Stimulated activated CD4-positive, alpha-beta T cell treated with anti-CD3 and anti-CD28 coated beads, Interleukin-4, amount 100 ng/mL, for 4 hours (primary cell): ENCODE measurements around the gene MYF6.

ENCODE experiments used
- DNase-seq, 2 experiments: peaks; one replicate each; pipeline ENCODE4 v3.0.0-alpha.2; 2020

MYF6 gene

DNA sequence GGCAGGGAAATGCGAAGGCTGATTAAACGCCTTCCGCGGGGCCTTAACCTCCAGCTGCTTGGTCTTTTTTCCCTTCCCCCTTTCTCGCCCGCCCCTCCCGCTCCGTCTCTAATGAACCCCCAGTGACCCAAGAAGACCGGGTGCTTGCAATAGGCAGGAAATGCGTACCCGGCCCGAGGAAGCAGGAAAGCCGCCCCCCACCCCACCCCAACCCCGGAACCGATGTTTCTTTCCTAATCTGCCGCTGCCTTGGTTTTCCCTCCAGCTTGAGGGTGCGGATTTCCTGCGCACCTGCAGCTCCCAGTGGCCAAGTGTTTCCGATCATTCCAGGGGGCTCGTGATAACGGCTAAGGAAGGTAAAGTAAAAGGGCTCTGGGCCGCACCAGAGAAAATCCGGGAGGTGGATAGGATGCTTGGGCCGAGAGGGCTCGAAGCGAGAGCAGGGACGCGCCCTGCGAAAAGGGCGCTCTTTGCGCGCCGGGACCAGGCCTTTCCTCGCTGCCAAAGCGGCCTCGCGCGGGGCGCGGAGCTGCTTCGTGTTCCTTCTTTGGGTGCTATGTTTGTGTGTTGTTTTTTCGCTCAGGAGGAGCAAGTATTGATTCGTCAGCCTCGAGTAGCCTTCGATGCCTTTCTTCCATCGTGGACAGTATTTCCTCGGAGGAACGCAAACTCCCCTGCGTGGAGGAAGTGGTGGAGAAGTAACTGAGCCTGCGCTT lies 983 bp downstream of the MYF6 start:
- DNase-seq: no peak

DNA sequence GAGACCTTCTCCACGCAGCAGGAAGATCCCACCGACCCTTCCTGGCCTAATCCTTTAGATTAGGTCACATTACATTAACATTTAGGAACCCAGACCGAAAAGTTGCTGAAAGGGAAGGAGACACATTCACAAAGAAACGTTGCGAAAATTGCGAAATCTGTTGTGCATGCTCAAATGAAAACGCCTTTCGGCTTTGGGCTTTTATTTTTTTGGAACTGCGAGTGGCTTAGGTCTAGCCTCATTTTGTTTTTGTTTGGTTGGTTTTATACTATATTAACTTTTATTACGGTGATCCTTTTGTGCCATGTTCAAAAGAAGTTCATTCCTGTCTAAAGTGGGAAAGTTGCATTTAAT lies 1.5 kb downstream of the MYF6 start:
- no peak for DNase-seq

DNA sequence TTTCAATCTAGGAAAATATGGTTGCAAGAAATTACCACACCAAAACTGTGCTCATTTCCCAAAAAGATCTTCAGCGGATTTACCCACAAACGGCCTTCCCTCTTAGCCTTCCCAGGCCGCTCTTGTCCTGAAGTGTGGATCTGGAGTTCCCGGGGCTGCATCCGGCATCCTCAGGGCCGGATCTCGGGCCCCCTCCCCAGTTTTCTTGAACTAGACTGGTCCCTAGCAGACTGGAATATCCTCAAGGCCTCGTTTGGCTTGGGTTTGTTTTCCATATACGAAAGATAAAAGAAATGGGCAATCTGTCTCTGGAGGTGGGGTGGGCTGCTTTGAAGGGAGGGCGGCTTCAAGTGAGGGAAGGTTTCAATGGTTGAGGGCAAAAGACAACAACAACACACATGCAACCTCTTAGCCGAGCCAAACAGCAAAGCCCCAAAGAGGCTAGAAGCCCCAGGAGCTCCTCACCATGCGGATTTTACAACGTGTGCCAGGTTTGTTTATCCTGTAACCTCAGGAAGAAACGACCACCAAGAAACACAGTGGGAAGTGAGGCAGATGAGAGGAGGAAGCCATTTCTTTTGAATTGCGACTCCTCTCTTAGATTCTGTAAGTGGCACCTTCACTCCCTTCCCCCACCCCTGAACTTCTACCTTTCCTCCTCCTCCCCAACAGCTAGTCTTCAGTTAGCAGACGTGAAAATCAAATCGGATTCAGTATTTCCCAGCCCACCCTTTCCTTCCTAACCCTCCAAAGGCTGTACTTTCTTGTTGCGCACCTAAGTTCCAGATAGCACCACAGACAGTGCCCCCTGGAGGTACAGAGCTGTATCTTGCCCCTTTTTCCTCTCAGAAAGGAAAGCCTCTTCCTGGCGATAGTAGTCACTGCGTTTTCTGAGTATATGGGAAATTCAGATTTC lies 2.6 kb downstream of the MYF6 start:
- DNase-seq: no peak

DNA sequence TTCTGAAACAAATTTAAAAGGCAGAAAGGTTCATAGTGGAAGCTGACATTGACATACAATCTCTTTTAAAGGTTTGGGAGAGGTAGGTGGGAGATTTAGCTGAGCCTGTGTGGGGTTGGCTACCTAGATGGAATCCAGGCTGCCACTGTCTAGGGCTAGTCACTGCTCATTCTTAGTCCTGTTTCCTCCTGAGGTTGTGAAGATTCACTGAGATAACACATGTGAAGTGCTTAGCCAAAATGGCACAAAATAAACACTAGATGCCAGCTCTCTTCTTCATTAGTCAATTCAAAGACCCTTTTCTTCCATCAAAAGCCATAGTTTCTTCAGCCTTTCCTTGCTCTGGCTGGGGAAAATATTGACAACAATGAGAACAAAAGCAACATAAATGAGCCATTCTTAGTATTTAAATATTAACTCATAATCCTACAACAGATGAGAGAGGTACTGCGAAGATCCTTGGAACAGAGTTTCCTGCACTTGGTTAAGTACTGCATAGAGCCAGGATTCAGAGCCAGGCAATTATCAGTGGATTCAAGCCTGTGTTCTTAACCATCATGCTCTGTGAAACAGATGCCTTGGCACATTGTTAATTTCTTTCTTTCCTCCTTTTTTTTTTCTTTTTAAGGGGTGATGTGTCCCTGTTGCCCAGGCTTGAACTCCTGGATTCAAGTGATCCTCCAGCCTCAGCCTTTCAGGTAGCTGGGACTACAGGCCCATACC lies 3.5 kb downstream of the MYF6 start:
- no peak for DNase-seq

DNA sequence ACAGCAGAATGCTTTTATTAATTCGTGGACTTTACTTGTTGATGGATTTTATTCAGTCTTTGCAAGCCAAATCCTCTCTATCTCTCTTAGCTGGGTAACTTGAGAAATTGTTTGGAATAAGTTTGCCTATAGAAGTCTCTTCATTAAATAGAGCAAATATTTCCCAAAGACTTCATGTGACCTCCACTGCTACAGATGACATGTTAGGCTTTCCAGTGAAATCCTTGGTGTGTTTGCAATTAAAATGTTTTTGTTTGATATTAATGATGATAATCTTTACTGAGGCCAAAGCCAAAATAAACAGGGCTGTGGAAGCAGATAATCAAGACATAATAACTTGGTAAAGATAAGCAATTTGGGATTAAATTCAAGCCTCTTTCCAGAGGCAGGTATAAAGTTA lies 4.4 kb downstream of the MYF6 start:
- DNase-seq: no peak

DNA sequence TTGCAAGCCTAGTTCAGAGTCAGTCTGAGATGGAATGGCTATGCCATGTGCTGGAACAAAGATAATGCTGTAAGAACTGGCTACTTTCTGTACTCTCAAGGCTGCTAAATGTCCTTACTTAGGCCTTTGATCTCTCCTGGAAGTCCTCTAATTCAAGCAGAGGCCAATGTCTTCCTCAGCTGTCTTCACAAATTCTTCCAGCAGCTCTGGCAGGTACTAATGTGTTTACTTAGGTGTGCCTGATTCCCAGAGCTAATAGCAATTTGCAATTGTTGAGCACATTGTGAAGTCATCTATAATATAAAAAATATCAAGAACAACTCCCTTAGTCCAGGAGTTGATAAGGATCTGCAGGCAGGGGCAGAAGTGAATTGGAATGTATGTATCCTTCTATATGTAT lies 5.4 kb downstream of the MYF6 start:
- DNase-seq: no peak

DNA sequence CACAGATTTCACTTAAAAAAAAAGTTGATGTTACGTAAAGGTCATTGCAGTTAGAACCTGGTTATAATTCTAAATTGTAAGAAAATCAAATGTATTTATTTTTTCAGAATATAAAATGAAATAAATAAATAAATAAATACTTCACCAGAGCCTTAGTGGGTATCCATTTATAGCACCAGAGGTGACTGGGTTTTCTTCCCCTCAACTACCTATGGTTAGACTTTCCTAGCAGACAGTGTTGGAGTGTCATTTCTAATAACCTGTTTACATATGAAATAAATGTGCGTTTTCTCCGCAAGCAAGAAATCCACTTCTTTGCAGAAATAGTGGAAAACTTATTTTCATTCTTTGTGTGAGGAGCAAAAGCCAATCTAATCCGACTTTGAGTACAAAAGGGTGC lies 6.0 kb downstream of the MYF6 start:
- no peak for DNase-seq

DNA sequence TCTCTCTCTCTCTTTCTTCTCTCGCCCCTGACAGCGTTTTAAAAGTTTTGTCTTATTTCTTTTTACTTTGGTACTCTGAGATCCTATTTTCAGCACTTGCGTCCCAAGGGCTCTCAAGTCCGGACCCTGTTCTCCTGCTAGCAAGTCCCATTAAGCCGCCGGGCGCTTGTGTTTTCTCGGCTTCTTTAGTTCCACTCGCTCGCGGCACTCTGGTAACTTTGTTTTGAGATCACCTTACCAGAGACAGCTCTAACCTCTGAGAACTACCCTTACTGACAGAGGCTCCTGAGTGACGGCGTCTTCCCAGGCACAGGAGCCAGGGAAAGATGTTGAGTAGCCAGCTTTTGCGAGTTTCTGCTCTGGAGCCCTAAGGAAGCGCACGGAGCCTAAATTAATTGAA lies 6.6 kb downstream of the MYF6 start:
- no peak for DNase-seq

DNA sequence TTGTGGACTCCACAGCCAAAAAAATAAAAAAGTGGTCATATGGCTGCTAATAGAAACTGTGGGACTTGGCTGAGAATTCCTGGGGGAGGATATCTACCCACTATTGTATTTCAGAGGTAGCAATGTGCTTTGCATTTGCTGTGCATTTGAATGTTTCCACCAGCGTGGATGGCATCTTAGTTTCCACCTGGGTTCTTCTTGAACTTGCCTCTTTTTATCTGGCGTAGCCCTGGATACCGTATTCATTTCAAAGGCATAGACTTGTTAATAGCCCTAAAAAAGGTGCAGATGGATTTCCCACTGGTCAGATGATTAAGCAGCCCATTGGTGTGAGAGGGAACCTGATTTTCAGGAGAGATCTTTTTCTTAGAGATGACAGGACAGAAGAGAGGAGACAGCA lies 7.4 kb downstream of the MYF6 start:
- no peak for DNase-seq

DNA sequence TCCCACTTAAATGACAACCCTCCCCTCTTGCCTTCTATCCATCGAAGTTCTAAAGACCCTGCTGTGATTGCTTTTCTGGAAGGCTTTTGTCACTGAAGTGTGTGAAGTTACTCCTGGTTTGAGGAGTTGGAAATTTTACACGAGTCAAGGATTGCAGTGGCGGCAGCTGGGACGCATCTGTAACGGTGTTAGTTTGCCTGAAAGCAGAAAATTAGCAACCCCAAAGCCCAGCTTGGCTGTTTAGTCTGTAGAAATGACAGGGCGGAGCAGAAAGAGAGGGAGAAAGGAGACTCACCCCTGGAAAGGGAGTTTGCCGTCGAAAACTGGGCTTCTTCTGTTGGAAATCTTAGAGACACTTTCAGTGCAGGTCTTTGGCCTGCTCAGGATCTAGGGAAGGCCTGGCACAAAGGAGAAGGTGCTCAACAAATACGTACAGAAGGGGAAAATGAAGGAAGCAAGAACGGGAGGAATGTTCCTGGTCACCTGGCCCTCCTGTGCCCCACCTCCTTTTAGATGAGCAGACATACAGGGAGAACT lies 8.3 kb downstream of the MYF6 start:
- DNase-seq: no peak

DNA sequence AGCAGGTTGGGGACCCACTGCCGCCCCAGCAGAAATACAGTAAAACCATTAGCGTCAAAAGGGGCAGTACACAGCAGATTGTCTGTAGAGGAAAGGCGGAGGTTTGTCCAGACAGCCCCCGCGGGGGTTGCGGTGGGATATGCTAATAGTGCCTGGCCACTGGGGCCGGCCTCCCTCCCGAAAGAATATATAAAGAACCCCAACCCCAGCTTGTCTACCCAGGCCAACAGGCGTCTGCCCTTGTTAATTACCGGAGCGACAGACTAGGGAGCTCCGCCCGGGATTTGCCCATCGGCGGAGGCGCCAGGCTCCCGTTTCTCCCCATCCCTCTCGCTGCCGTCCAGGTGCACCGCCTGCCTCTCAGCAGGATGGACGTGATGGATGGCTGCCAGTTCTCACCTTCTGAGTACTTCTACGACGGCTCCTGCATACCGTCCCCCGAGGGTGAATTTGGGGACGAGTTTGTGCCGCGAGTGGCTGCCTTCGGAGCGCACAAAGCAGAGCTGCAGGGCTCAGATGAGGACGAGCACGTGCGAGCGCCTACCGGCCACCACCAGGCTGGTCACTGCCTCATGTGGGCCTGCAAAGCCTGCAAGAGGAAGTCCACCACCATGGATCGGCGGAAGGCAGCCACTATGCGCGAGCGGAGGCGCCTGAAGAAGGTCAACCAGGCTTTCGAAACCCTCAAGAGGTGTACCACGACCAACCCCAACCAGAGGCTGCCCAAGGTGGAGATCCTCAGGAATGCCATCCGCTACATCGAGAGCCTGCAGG lies 9.4 kb downstream of the MYF6 start, which contains the start of gene MYF5:
MYF5 (plus strand) TSS at position 217 of the 774 bp plus-strand sequence; CDS start at position 369, 152 bp downstream.
- no peak for DNase-seq

DNA sequence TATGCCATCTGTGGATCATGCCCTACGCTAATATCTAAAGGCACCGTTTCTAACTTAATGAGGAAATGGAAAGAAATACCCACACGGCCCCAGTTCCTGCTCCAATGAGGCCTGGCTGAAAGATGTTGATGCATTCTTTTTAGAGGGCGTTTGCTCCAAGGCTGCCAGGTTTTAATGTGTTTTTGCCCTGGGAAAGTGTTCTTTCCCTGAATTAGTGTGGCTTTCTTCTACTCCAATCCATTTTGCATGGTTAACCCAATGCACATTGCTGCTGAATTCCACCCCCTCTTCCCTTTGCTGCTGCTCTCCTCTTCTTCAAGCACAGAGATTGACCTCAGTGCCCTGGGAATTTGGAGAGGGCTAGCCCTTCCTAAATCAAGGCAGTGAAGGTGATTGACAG lies 10.4 kb downstream of the MYF6 start:
- no peak for DNase-seq

DNA sequence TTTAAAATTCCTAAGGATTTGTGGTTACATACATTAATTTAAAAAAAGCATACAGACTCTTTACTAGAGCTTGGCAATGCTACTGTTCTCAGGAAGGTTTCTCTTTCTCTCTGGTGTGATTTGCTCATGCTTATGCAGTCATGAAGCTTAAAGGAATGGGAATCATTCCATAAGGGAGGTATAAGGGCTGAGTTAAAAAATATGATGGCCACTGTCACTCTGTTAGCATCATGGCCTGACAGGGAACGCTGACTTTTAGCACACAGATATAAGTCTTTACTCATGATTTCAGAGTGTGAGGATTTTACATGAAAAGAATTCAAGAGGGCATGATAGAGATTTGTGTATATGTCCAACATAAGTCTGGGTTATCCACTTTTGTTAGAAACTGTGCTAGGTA lies 13.1 kb downstream of the MYF6 start:
- no peak for DNase-seq

DNA sequence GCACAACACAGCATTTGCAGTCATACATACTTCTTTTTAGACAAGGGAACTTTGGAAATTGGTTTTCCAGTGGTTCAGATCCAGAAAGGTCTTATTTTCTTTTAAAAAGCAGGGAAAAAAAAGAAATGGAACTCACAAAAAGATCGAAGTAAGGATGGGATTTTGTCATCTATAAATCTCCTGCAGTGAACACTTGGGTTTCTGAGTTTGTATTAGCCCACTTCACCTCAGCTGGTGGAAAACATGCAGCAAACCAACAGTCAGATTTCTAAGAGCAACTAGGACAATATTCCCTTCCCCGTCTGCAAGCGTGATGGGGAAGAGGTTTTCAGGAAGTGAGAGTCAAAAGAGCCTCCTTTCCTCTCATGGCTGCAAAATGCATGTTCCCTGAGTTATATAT lies 13.9 kb downstream of the MYF6 start:
- DNase-seq: no peak

DNA sequence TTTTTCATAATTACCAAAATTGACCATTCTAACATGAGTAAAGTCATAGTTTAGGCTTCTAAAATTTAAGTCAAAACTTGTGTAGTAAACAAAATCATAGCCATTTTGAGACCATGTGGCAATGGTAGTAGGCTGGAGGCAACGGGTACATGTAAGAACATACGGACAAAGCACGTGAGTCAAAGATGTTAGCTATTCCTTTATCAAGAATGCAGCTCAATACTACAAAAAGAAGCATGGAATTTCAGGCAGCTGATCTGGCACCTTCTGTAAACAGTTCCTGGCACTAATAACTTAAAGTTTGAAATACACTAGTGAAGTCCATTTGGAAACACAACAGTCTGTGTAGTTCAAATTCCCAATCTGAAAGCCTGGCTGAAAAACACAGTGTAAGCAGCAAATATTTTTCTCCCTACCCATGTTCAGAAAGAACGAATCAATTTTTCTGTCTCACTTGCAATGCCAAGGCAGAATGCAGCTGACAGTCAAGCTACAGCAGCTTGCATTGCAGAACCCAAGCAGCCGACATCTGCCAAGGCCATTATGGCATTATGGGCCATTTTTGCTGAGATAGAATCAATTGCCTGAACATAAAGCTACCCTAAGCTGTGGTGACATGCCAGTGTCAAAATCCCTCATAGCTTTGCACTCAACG lies 38.5 kb downstream of the MYF6 start:
- DNase-seq: no peak

DNA sequence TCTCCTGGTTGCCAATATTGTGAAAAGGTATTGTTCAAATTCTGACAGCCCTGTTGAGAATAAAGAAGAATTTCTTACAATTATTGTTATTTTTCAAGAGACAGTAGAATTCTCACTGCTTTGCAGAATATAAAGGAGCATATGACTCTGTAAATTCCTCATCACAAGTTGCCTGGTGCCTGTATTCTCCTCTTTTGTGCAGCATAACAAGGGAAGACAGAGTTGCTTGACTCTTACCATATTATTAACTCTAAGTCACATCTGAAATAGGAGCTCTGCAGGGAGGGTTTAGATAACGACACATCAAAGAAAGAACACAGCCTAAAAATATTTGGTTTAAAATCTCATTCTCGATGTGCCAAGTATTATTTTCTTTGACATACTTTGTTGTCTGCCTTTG lies 40.4 kb downstream of the MYF6 start:
- no peak for DNase-seq

DNA sequence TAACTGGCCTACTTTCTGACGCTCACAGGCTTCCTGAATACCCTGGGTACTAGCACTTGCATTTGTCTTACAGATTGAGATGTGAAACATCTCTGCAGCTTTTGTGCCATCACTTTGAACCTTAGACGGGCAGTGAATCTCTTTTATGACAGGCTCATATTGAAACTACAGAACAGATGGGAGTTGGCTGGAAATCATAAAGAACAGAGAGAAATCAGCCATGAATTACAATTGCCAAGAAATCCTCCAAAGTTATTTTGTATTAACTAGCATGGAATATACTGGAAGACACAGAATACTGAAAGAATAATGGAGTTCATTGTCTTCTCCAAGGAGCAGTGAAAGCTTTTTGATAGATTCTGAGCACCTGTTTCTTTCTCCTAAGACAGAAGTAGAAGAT lies 42.0 kb downstream of the MYF6 start:
- DNase-seq: no peak

DNA sequence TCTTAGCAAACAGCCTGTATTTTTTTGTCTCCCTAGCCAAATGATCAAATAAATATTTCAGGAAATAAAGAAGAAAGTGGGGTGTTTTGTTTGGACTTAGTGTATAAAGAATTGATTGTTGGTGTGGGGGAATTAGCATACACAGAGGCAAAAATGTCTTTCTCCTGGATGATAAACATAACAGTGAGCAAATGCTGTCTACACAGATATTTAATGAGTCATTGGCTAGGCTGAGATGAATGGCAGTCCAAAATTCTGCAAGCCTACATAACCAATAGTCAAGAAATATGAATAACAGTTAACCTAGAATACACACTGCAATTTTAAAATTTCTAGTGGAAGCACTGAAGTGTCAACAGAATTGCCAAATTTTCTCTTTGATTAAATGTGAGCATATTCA lies 45.0 kb downstream of the MYF6 start:
- DNase-seq: no peak

DNA sequence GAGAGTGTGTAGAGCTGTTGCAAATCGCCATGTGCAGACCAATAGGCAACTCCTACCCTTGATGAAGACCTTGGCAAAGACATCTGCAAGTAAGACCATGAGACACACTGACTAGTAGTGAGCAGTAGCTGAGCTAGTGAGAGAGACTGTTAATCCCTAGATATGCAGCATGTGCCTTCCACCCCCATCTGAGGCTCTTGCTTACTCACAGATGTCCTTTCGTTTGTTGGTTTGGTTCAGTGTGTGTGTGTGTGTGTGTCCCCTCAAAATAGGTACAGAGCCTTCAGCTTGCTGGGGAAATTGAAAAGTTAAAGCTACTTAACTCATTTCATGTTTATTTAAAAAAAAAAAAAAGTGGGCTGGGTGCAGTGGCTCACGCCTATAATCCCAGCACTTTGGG lies 46.8 kb downstream of the MYF6 start:
- no peak for DNase-seq

DNA sequence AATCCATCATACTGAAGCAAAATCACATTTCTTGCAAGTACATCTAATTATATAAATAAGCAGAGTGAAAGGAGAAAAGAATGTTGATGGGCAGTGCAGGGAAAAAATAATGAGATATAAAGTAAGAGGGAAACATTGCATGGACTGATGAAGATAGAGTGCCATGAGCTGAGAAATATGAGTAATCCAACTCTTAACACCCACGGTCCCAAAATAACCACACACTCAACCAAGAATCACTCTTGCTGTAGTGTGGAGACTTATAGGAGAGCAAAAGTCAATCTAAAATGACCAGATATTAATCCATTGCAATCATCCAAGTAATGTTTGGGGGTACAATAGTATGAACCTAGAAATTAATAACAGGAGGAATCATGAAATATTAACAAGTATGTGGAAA lies 49.4 kb downstream of the MYF6 start:
- DNase-seq: no peak
